IMR-90 (cell line): ENCODE measurements around the gene TMEM271. TPM values are rescaled to one million over a fixed set of nuclear protein-coding genes. Genes with fewer than 3 reads are reported as not detected.

Experiments used
- ATAC-seq: fragments of 200-7000 bp; cut with Tn5 transposase; 2 replicates; pipeline ENCODE4 v1.9.1; 2020; ENCODE audit warnings: low read depth, mild to moderate bottlenecking, moderate library complexity
- BruUV-seq: library from RNA; stranded (reverse); fragments of 400-500 nt; replicated peaks from 2 replicates; lab custom pipeline; 2021; lab: Mats Ljungman, UMichigan
- CTCF ChIA-PET: fragments of 300-600 bp; formaldehyde crosslinking; extraction: SDS; loops from one replicate; lab custom pipeline; 2021; ENCODE audit warnings: antibody characterized with exemption; lab: Yijun Ruan, JAX
- POLR2A ChIA-PET: fragments of 300-600 bp; sonication (Branson Sonifier 250); formaldehyde crosslinking; loops from one replicate; lab custom pipeline; 2022; ENCODE audit warnings: antibody characterized with exemption; ENCODE audit not compliant: unreplicated experiment; lab: Charles Lee
- DNase-seq: peaks from one replicate; pipeline ENCODE4 v3.0.0; 2013
- H2AFZ ChIP-seq: replicated peaks from 2 replicates; pipeline ENCODE3; 2013; ENCODE audit warnings: low read length, mild to moderate bottlenecking; ENCODE audit not compliant: poor library complexity
- H2AK5ac ChIP-seq: 2 replicates; pipeline ENCODE4 v1.6.1; 2013; ENCODE audit warnings: low read depth, low read length, inconsistent platforms
- H2AK9ac ChIP-seq: replicated peaks from 2 replicates; pipeline ENCODE3; 2013; ENCODE audit warnings: mild to moderate bottlenecking, low read depth, low read length, moderate library complexity; ENCODE audit not compliant: poor library complexity
- H2BK120ac ChIP-seq: 2 replicates; pipeline ENCODE4 v1.6.1; 2013; ENCODE audit warnings: low read depth, low read length, inconsistent platforms
- H2BK15ac ChIP-seq: 3 replicates; pipeline ENCODE4 v1.6.1; 2013; ENCODE audit warnings: low read depth, low read length, inconsistent platforms
- H2BK20ac ChIP-seq: 2 replicates; pipeline ENCODE4 v1.6.1; 2013; ENCODE audit warnings: low read depth, mild to moderate bottlenecking, inconsistent platforms, low read length, moderate library complexity
- H2BK5ac ChIP-seq: 2 replicates; pipeline ENCODE4 v1.6.1; 2013; ENCODE audit warnings: mild to moderate bottlenecking, low read depth, low read length, inconsistent platforms; ENCODE audit not compliant: poor library complexity, severe bottlenecking
- H3K14ac ChIP-seq: replicated peaks from 2 replicates; pipeline ENCODE4 v1.6.1; 2013; ENCODE audit warnings: low read depth, low read length, inconsistent platforms
- H3K18ac ChIP-seq: 2 replicates; pipeline ENCODE4 v1.6.1; 2013; ENCODE audit warnings: low read depth, low read length, control low read depth
- H3K23ac ChIP-seq: 2 replicates; pipeline ENCODE4 v1.6.1; 2013; ENCODE audit warnings: low read depth, low read length, inconsistent platforms
- H3K27ac ChIP-seq: 2 replicates; pipeline ENCODE4 v1.5.1; 2013; ENCODE audit warnings: mild to moderate bottlenecking, control low read depth, low read length; ENCODE audit not compliant: insufficient read depth
- H3K27me3 ChIP-seq: 2 replicates; pipeline ENCODE4 v1.6.1; 2013; ENCODE audit warnings: low read length; ENCODE audit not compliant: control insufficient read depth, insufficient read depth
- H3K36me3 ChIP-seq: 2 replicates; pipeline ENCODE4 v1.6.1; 2013; ENCODE audit warnings: low read length, mixed read lengths; ENCODE audit not compliant: control insufficient read depth, insufficient read depth
- H3K4ac ChIP-seq: 2 replicates; pipeline ENCODE4 v1.6.1; 2013; ENCODE audit warnings: low read depth, low read length, inconsistent platforms
- H3K4me1 ChIP-seq: 2 replicates; pipeline ENCODE4 v1.6.1; 2013; ENCODE audit warnings: low read length, mixed read lengths; ENCODE audit not compliant: control insufficient read depth, insufficient read depth
- H3K4me2 ChIP-seq: 2 replicates; pipeline ENCODE4 v1.6.1; 2013; ENCODE audit warnings: low read depth, mild to moderate bottlenecking, control low read depth, low read length, moderate library complexity
- H3K4me3 ChIP-seq: 2 replicates; pipeline ENCODE4 v1.5.1; 2013; ENCODE audit warnings: low read depth, mild to moderate bottlenecking, control low read depth, low read length, moderate library complexity; ENCODE audit not compliant: insufficient read depth
- H3K56ac ChIP-seq: 2 replicates; pipeline ENCODE4 v1.6.1; 2013; ENCODE audit warnings: low read length, inconsistent platforms; ENCODE audit not compliant: insufficient read depth; ENCODE audit errors: extremely low read depth
- H3K79me1 ChIP-seq, 2 experiments: 2 replicates each; pipeline ENCODE4 v1.6.1; 2013; ENCODE audit warnings: low read length in 2 of 2, inconsistent platforms in 1 of 2, low read depth in 1 of 2
- H3K9ac ChIP-seq: 2 replicates; pipeline ENCODE4 v1.6.1; 2013; ENCODE audit warnings: low read depth, low read length, control low read depth
- H3K9me1 ChIP-seq: 2 replicates; pipeline ENCODE4 v1.6.1; 2013; ENCODE audit warnings: low read length, inconsistent platforms; ENCODE audit not compliant: insufficient read depth
- H3K9me3 ChIP-seq: 2 replicates; pipeline ENCODE4 v1.6.1; 2013; ENCODE audit warnings: low read length; ENCODE audit not compliant: control insufficient read depth, insufficient read depth
- H4K20me1 ChIP-seq: 2 replicates; pipeline ENCODE4 v1.6.1; 2013; ENCODE audit warnings: low read length, inconsistent platforms; ENCODE audit not compliant: insufficient read depth
- H4K5ac ChIP-seq: 2 replicates; pipeline ENCODE4 v1.6.1; 2013; ENCODE audit warnings: mild to moderate bottlenecking, low read depth, low read length, control low read depth
- H4K8ac ChIP-seq, 2 experiments: 2 replicates each; pipeline ENCODE4 v1.6.1; 2013; ENCODE audit warnings: low read depth in 2 of 2, low read length in 2 of 2, control low read depth in 1 of 2, inconsistent platforms in 1 of 2
- H4K91ac ChIP-seq: 2 replicates; pipeline ENCODE4 v1.6.1; 2013; ENCODE audit warnings: low read depth, low read length, inconsistent platforms; ENCODE audit not compliant: insufficient read depth
- BHLHE40 ChIP-seq: fragments of 150-350 bp; IDR thresholded peaks from 2 replicates; pipeline ENCODE4 v1.6.1; 2016; ENCODE audit warnings: mild to moderate bottlenecking, low read depth, low read length
- CEBPB ChIP-seq: IDR thresholded peaks from 2 replicates; pipeline ENCODE4 v1.6.1; 2012; ENCODE audit warnings: low read depth, low read length, improper control_type of control experiment
- CHD1 ChIP-seq: IDR thresholded peaks from 2 replicates; pipeline ENCODE4 v1.6.1; 2012; ENCODE audit warnings: low read depth, low read length, improper control_type of control experiment
- ELK1 ChIP-seq: fragments of 150-350 bp; IDR thresholded peaks from 2 replicates; pipeline ENCODE4 v1.6.1; 2016; ENCODE audit warnings: low read depth, mild to moderate bottlenecking, low read length, moderate library complexity, borderline replicate concordance
- FOS ChIP-seq: fragments of 150-350 bp; IDR thresholded peaks from 2 replicates; pipeline ENCODE4 v1.6.1; 2016; ENCODE audit warnings: low read depth, low read length
- MAFK ChIP-seq: IDR thresholded peaks from 2 replicates; pipeline ENCODE4 v1.6.1; 2012; ENCODE audit warnings: low read depth, low read length, improper control_type of control experiment
- MAZ ChIP-seq: IDR thresholded peaks from 2 replicates; pipeline ENCODE4 v1.6.1; 2012; ENCODE audit warnings: low read depth, mild to moderate bottlenecking, low read length, improper control_type of control experiment, moderate library complexity, borderline replicate concordance
- MXI1 ChIP-seq: IDR thresholded peaks from 2 replicates; pipeline ENCODE4 v1.6.1; 2012; ENCODE audit warnings: low read depth, mild to moderate bottlenecking, low read length, moderate library complexity, borderline replicate concordance
- POLR2A ChIP-seq: IDR thresholded peaks from 2 replicates; pipeline ENCODE4 v1.6.1; 2012; ENCODE audit warnings: mild to moderate bottlenecking, low read depth, low read length
- RAD21 ChIP-seq: IDR thresholded peaks from 2 replicates; pipeline ENCODE4 v1.6.1; 2012; ENCODE audit warnings: low read length, improper control_type of control experiment
- RCOR1 ChIP-seq: IDR thresholded peaks from 2 replicates; pipeline ENCODE4 v1.6.1; 2012; ENCODE audit warnings: mild to moderate bottlenecking, low read length, improper control_type of control experiment; ENCODE audit not compliant: insufficient replicate concordance
- RFX5 ChIP-seq: IDR thresholded peaks from 2 replicates; pipeline ENCODE4 v1.8.0; 2012; ENCODE audit warnings: low read depth, mild to moderate bottlenecking, low read length, moderate library complexity
- USF2 ChIP-seq: fragments of 150-350 bp; IDR thresholded peaks from 2 replicates; pipeline ENCODE4 v1.6.1; 2017; ENCODE audit warnings: mild to moderate bottlenecking, antibody characterized with exemption, low read length, low read depth
- WGBS, 2 experiments: methylation state at CpG; one replicate each; pipeline versions ENCODE4 v1.1.5 to v1.1.7; 2013; ENCODE audit warnings: missing lambda C conversion rate in 2 of 2; ENCODE audit not compliant: insufficient read length in 1 of 2; ENCODE audit errors: extremely low coverage in 2 of 2; 5-methylcytosine and 5-hydroxymethylcytosine counted together
- dilution Hi-C: fragments of 300-500 bp; cut with HindIII; formaldehyde crosslinking; loops from one replicate; pipeline ENCODE4 v1.14.3; 2018; ENCODE audit warnings: low sequenced_read_pairs; ENCODE audit not compliant: unreplicated experiment
- in situ Hi-C: fragments of 300-500 bp; cut with MboI; formaldehyde crosslinking; loops from 3 replicates; pipeline ENCODE4 v1.14.3; 2019; ENCODE audit warnings: low sequenced_read_pairs, inconsistent platforms, mixed read lengths
- intact Hi-C: fragments of 100-400 bp; cut with micrococcal nuclease; formaldehyde crosslinking; loops from 2 replicates; pipeline ENCODE4 v1.10.0; 2022
- polyA plus RNA-seq, 3 experiments: library from polyadenylated mRNA; depleted of rRNA; stranded (reverse); fragments of >200 nt; gene quantifications; 2 replicates each; pipeline ENCODE4 v1.2.3, GENCODE V29; 2012; ENCODE audit warnings: low replicate concordance in 1 of 3
- total RNA-seq: library from RNA; depleted of rRNA; stranded (reverse); fragments of >200 nt; gene quantifications from 2 replicates; pipeline ENCODE4 v1.2.3, GENCODE V29; 2012

Gene TMEM271
- total and polyA plus RNA-seq, 2 of the 4 experiments (the other 2 are of a cell fraction) = not detected

GRCh38 chr4:574346-575161 is 1.5 kb downstream of the TMEM271 start (continued):
- no peak for TF ChIP-seq POLR2A

- WGBS, 2 experiments = 23% methylated on average over 2 of the region's 8 CpGs; no CpG with 5 or more reads in 1 of the 2 experiments
- Histone ChIP-seq H3K27me3 (peaks cover 40% of the 10 kb centered on the region), H3K4me1 (no peaks in the 10 kb centered on the region; the same call in 1 of the 2 replicates), H4K8ac (no peak overlapping the region), H2BK15ac (no peak overlapping the region), H4K20me1 (no peaks in the 10 kb centered on the region), H2BK120ac (no peak overlapping the region), H4K5ac (no peak overlapping the region), H2AFZ (no peak overlapping the region), H3K4me3 (no peak overlapping the region), H3K14ac (no peak overlapping the region), H3K27ac (no peak overlapping the region), H2BK20ac (no peak overlapping the region), H3K36me3 (no peaks in the 10 kb centered on the region), H3K9ac (no peak overlapping the region), H3K4me2 (no peak overlapping the region), H2AK9ac (no peak overlapping the region), H3K9me1 (no peaks in the 10 kb centered on the region), H3K9me3 (0 out of 2 replicates have a peak, but pooled peaks cover 4% of the 10 kb centered on the region), H3K18ac (no peak overlapping the region), H2AK5ac (no peak overlapping the region), H2BK5ac (no peak overlapping the region), H3K56ac (no peak overlapping the region), H3K79me1 (no peaks in the 10 kb centered on the region), H3K23ac (no peak overlapping the region), H4K91ac (no peak overlapping the region), H3K4ac (no peak overlapping the region)
- dilution Hi-C loops (no loop called here), in situ Hi-C loops (no loop called here), intact Hi-C loops (no loop called here)
- no TSS peak for BruUV-seq
- POLR2A ChIA-PET = no interaction called here
- DNase-seq = no peak
- ATAC-seq = no peak
- CTCF ChIA-PET = no interaction called here
- TF ChIP-seq CEBPB = no peak
- TF ChIP-seq FOS = no peak
- TF ChIP-seq MAFK = no peak
- TF ChIP-seq BHLHE40 = no peak
- TF ChIP-seq USF2 = no peak
- TF ChIP-seq CHD1 = no peak
- no peak for TF ChIP-seq RAD21
- TF ChIP-seq ELK1 = no peak
- TF ChIP-seq RCOR1 = no peak
- no peak for TF ChIP-seq POLR2A
- TF ChIP-seq MAZ = no peak
- TF ChIP-seq MXI1 = no peak
- TF ChIP-seq RFX5 = no peak
Measured at GRCh38 chr4:573122-573892, 2.8 kb downstream of the TMEM271 start.
